ENCODE measurements around the gene RABGGTA.
A peak's percentile ranks its signal among the peaks of the same experiment; 100 is the strongest.

The RABGGTA gene

GRCh38 chr14:24281636-24282035 lies 10.2 kb upstream of the RABGGTA start:
- no peak for TF ChIP-seq SPI1 (IDR thresholded peaks at IDR 0.05; ENCODE audit: low read depth, low read length)
- no peak for TF ChIP-seq TAF1 (IDR thresholded peaks at IDR 0.05; ENCODE audit: low read depth, low read length)
- no peak for TF ChIP-seq PAX5 (IDR thresholded peaks at IDR 0.05; ENCODE audit: insufficient read depth, low read length, severe bottlenecking)
- TF ChIP-seq POU2F2 (IDR thresholded peaks at IDR 0.05; ENCODE audit: low read depth, low read length), result no peak
- TF ChIP-seq POLR2AphosphoS5 (IDR thresholded peaks at IDR 0.05; ENCODE audit: low read depth, low read length), result no peak
- TF ChIP-seq POLR2A (IDR thresholded peaks at IDR 0.05; ENCODE audit: low read depth, low read length), result no peak
- no peak for FAIRE-seq

GRCh38 chr14:24280797-24281460 lies 9.5 kb upstream of the RABGGTA start:
- DNase-seq (ENCODE audit: insufficient read length, low spot score) (no peak), FAIRE-seq (no peak)
- TF ChIP-seq POU2F2 (IDR thresholded peaks at IDR 0.05; ENCODE audit: low read depth, low read length) (no peak), SPI1 (IDR thresholded peaks at IDR 0.05; ENCODE audit: low read depth, low read length) (no peak), POLR2A (IDR thresholded peaks at IDR 0.05; ENCODE audit: low read depth, low read length) (no peak), TAF1 (IDR thresholded peaks at IDR 0.05; ENCODE audit: low read depth, low read length) (no peak), POLR2AphosphoS5 (IDR thresholded peaks at IDR 0.05; ENCODE audit: low read depth, low read length) (no peak), PAX5 (IDR thresholded peaks at IDR 0.05; ENCODE audit: insufficient read depth, low read length, severe bottlenecking) (no peak)

More at GRCh38 chr14:24281636-24282035, 10.2 kb upstream of the RABGGTA start:
- no peak for DNase-seq (ENCODE audit: insufficient read length, low spot score)

DNA sequence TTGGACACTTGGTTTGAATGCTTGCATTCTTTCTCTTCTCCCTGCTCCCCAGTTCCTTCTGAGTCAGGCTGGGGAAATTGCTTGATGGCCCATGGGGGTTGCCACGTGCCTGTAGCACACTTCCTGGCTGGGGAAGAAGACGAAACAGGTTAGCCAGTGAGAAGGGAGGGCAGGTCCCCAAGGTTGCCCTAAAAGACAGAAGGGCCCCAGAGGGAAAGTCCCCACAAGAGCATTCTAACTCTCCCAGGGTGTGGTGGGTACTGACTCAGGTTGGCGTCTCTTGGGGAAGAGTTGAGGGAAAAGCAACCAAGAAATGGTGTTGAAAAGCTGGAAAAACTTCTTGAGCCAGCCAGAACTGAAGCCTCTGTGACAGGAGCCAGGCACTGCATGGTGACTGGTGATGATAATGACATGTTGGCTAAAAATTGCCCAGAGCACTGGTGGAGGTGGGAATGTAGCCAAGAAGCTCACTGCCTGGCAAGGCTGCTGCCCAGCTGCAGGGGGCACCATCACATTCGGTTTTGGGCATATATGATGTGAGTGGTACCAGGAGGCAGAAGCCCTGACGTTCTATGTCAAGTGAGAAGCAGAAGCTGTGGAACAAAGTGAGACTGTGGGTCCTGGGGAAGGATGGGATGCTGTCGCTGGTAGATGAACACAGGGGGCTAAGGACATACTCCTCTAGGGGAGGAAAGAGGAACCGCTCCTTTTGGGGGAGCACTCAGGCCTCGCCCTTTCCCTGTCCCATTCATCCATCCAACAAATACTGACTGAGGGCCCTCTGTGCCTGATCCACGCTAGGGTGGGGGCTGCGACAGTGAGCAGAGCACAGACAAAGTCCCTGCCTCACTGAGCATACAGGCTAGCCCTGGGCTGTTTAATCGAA lies 8.1 kb upstream of the RABGGTA start:
- peak; percentile 70 for FAIRE-seq
- DNase-seq (ENCODE audit: insufficient read length, low spot score), result no peak
- TF ChIP-seq TAF1 (IDR thresholded peaks at IDR 0.05; ENCODE audit: low read depth, low read length), result no peak
- TF ChIP-seq SPI1 (IDR thresholded peaks at IDR 0.05; ENCODE audit: low read depth, low read length), result peak; percentile 72

- FAIRE-seq (no peak), DNase-seq (ENCODE audit: insufficient read length, low spot score) (no peak)
- TF ChIP-seq POLR2AphosphoS5 (IDR thresholded peaks at IDR 0.05; ENCODE audit: low read depth, low read length), result no peak
These were observed 7.0 kb upstream of the RABGGTA start for GRCh38 chr14:24278424-24278823.

DNA sequence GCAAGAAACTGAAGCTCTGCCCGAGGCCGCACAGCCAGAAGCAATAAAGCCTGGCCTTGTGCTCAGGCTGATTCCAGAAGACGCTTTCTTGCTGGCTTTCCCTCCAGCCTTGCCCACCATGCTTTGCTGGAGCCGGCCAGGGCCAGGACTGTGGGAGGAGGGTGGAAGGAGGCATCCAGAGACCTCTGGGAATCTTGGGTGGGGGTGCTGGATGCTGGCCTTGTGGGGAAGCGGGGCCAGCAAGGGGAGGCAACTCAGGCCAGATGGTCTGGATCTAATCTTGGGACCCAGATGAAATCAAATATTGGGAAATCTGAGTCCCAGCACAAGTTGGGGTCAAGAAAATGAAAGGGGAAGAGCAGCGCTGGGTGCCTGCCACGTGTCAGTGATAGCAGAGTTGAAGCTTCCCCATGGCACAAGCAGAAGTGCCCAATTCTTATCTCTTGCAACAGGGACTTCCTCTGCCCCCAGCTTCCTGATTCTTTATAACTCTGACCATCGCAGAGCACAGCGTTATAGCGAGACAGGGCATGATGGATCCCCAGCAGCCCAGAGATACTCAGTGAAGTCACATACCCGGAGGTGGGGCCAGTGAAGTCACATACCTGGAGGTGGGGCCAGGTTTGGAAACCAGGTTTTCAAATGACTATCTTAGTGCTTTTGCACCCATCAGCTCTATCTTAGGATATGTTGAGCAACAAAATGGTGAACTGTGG lies 6.4 kb upstream of the RABGGTA start:
- TF ChIP-seq POLR2A (IDR thresholded peaks at IDR 0.05; ENCODE audit: low read depth, low read length) (no peak), POLR2AphosphoS5 (IDR thresholded peaks at IDR 0.05; ENCODE audit: low read depth, low read length) (no peak), PAX5 (IDR thresholded peaks at IDR 0.05; ENCODE audit: insufficient read depth, low read length, severe bottlenecking) (no peak), TAF1 (IDR thresholded peaks at IDR 0.05; ENCODE audit: low read depth, low read length) (no peak), POU2F2 (IDR thresholded peaks at IDR 0.05; ENCODE audit: low read depth, low read length) (no peak), SPI1 (IDR thresholded peaks at IDR 0.05; ENCODE audit: low read depth, low read length) (no peak)
- FAIRE-seq (no peak), DNase-seq (ENCODE audit: insufficient read length, low spot score) (no peak)

DNA sequence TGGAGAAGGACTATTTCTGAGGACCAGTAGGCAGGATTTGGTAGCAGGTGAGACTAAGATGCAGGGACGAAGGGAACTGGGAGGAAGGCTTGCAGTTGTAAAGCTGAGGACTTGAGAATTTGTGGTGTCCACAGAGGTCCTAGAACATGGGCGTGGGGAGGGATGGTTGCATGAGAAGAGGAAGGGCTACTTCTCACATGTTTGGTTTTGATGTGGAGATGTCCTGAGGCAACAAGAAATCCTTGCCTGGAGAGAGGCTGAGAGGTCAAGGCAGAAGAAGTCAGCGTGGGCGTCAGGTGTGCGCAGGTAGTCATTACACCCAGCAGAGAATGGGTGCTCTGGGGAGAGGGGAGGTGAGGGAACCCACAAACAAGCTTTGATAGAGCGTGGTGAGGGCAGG lies 5.7 kb upstream of the RABGGTA start:
- no peak for TF ChIP-seq POLR2AphosphoS5 (IDR thresholded peaks at IDR 0.05; ENCODE audit: low read depth, low read length)
- TF ChIP-seq TAF1 (IDR thresholded peaks at IDR 0.05; ENCODE audit: low read depth, low read length), result no peak
- TF ChIP-seq SPI1 (IDR thresholded peaks at IDR 0.05; ENCODE audit: low read depth, low read length), result no peak
- no peak for TF ChIP-seq PAX5 (IDR thresholded peaks at IDR 0.05; ENCODE audit: insufficient read depth, low read length, severe bottlenecking)
- TF ChIP-seq POU2F2 (IDR thresholded peaks at IDR 0.05; ENCODE audit: low read depth, low read length), result no peak
- no peak for TF ChIP-seq POLR2A (IDR thresholded peaks at IDR 0.05; ENCODE audit: low read depth, low read length)
- FAIRE-seq (no peak), DNase-seq (ENCODE audit: insufficient read length, low spot score) (no peak)

- TF ChIP-seq POU2F2 (IDR thresholded peaks at IDR 0.05; ENCODE audit: low read depth, low read length), result peak; percentile 44; the same call in 1 of the 2 replicates
- no peak for TF ChIP-seq TAF1 (IDR thresholded peaks at IDR 0.05; ENCODE audit: low read depth, low read length)
- no peak for TF ChIP-seq POLR2A (IDR thresholded peaks at IDR 0.05; ENCODE audit: low read depth, low read length)
- TF ChIP-seq SPI1 (IDR thresholded peaks at IDR 0.05; ENCODE audit: low read depth, low read length), result peak; percentile 100
- TF ChIP-seq POLR2AphosphoS5 (IDR thresholded peaks at IDR 0.05; ENCODE audit: low read depth, low read length), result no peak
- TF ChIP-seq PAX5 (IDR thresholded peaks at IDR 0.05; ENCODE audit: insufficient read depth, low read length, severe bottlenecking), result no peak
- FAIRE-seq (peak; percentile 87), DNase-seq (ENCODE audit: insufficient read length, low spot score) (peak; percentile 55)
These were observed 2.7 kb upstream of the RABGGTA start for GRCh38 chr14:24274101-24274543.

- TF ChIP-seq PAX5 (IDR thresholded peaks at IDR 0.05; ENCODE audit: insufficient read depth, low read length, severe bottlenecking) (no peak), POLR2AphosphoS5 (IDR thresholded peaks at IDR 0.05; ENCODE audit: low read depth, low read length) (no peak), SPI1 (IDR thresholded peaks at IDR 0.05; ENCODE audit: low read depth, low read length) (no peak), POLR2A (IDR thresholded peaks at IDR 0.05; ENCODE audit: low read depth, low read length) (no peak), POU2F2 (IDR thresholded peaks at IDR 0.05; ENCODE audit: low read depth, low read length) (no peak), TAF1 (IDR thresholded peaks at IDR 0.05; ENCODE audit: low read depth, low read length) (no peak)
- FAIRE-seq (no peak), DNase-seq (ENCODE audit: insufficient read length, low spot score) (no peak)
These were observed 2.1 kb upstream of the RABGGTA start for GRCh38 chr14:24273422-24273998.

DNA sequence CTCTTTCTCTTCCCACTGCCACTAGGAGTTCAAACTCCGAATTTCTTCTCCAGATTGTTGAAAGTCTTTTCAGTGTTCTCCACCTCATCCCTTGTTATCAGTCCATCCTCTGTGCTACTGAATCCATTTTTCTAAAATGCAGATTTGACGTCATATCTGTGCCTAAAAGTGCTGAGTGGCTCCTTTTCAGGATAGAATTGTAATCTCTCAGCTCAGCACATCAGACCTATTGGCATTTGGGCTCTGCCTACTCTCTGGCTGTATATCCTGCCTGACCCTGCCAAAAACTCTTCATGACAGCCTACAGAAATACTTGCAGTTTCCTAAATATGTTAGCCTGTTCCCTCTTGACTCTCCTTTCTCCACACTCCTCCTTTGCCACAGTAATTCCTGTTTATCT lies 1.1 kb upstream of the RABGGTA start:
- TF ChIP-seq TAF1 (IDR thresholded peaks at IDR 0.05; ENCODE audit: low read depth, low read length) (no peak), POLR2A (IDR thresholded peaks at IDR 0.05; ENCODE audit: low read depth, low read length) (no peak), PAX5 (IDR thresholded peaks at IDR 0.05; ENCODE audit: insufficient read depth, low read length, severe bottlenecking) (no peak), POU2F2 (IDR thresholded peaks at IDR 0.05; ENCODE audit: low read depth, low read length) (no peak), POLR2AphosphoS5 (IDR thresholded peaks at IDR 0.05; ENCODE audit: low read depth, low read length) (no peak), SPI1 (IDR thresholded peaks at IDR 0.05; ENCODE audit: low read depth, low read length) (no peak)
- DNase-seq (ENCODE audit: insufficient read length, low spot score), result no peak
- no peak for FAIRE-seq
